ENCODE results near the gene TNNI2.

TNNI2 gene

GRCh38 chr11:1824221-1825038, 14.4 kb upstream of the TNNI2 start:
- TF ChIP-seq SIN3A (IDR thresholded peaks at IDR 0.05; ENCODE audit: borderline replicate concordance, insufficient read depth, low read length) = no peak
- TF ChIP-seq REST (IDR thresholded peaks at IDR 0.05; ENCODE audit: insufficient read depth in 1 of 2, low read depth in 2 of 2, low read length in 2 of 2) = no peak; a peak in 1 of 4 replicates
- TF ChIP-seq POLR2AphosphoS5 (IDR thresholded peaks at IDR 0.05; ENCODE audit: low read depth, low read length) = no peak
- no peak for TF ChIP-seq FOXP2 (optimal IDR thresholded peaks at IDR 0.05; ENCODE audit: borderline replicate concordance, extremely low read depth, extremely low read length, insufficient read depth)
- no peak for TF ChIP-seq TAF1 (IDR thresholded peaks at IDR 0.05; ENCODE audit: borderline replicate concordance, insufficient read depth, low read length)

GRCh38 chr11:1825039-1825740, 13.6 kb upstream of the TNNI2 start:
- peak; percentile 27 for TF ChIP-seq FOXP2 (optimal IDR thresholded peaks at IDR 0.05; ENCODE audit: borderline replicate concordance, extremely low read depth, extremely low read length, insufficient read depth)
- no peak for TF ChIP-seq REST (IDR thresholded peaks at IDR 0.05; ENCODE audit: insufficient read depth in 1 of 2, low read depth in 2 of 2, low read length in 2 of 2)

GRCh38 chr11:1825785-1826451, 12.9 kb upstream of the TNNI2 start:
- TF ChIP-seq REST (IDR thresholded peaks at IDR 0.05; ENCODE audit: insufficient read depth in 1 of 2, low read depth in 2 of 2, low read length in 2 of 2) = no peak
- no peak for TF ChIP-seq POLR2AphosphoS5 (IDR thresholded peaks at IDR 0.05; ENCODE audit: low read depth, low read length)
- TF ChIP-seq SIN3A (IDR thresholded peaks at IDR 0.05; ENCODE audit: borderline replicate concordance, insufficient read depth, low read length) = no peak
- TF ChIP-seq TAF1 (IDR thresholded peaks at IDR 0.05; ENCODE audit: borderline replicate concordance, insufficient read depth, low read length) = no peak
- TF ChIP-seq FOXP2 (optimal IDR thresholded peaks at IDR 0.05; ENCODE audit: borderline replicate concordance, extremely low read depth, extremely low read length, insufficient read depth) = no peak

GRCh38 chr11:1826552-1827094, 12.2 kb upstream of the TNNI2 start:
- TF ChIP-seq SIN3A (IDR thresholded peaks at IDR 0.05; ENCODE audit: borderline replicate concordance, insufficient read depth, low read length) (no peak), REST (IDR thresholded peaks at IDR 0.05; ENCODE audit: insufficient read depth in 1 of 2, low read depth in 2 of 2, low read length in 2 of 2) (no peak), POLR2AphosphoS5 (IDR thresholded peaks at IDR 0.05; ENCODE audit: low read depth, low read length) (no peak), TAF1 (IDR thresholded peaks at IDR 0.05; ENCODE audit: borderline replicate concordance, insufficient read depth, low read length) (no peak), FOXP2 (optimal IDR thresholded peaks at IDR 0.05; ENCODE audit: borderline replicate concordance, extremely low read depth, extremely low read length, insufficient read depth) (no peak)

All from PFSK-1 (cell line).